Measurements from ENCODE around the gene NR2F6. TPM values are rescaled to one million over a fixed set of nuclear protein-coding genes. Genes with fewer than 3 reads are reported as not detected.
"Not testable (repeated sequence)": the region's sequence is repeated elsewhere in the genome, so short reads cannot be mapped to it uniquely, and the experiment has no call there.

NR2F6 gene
- total RNA-seq: 53.8 TPM

DNA sequence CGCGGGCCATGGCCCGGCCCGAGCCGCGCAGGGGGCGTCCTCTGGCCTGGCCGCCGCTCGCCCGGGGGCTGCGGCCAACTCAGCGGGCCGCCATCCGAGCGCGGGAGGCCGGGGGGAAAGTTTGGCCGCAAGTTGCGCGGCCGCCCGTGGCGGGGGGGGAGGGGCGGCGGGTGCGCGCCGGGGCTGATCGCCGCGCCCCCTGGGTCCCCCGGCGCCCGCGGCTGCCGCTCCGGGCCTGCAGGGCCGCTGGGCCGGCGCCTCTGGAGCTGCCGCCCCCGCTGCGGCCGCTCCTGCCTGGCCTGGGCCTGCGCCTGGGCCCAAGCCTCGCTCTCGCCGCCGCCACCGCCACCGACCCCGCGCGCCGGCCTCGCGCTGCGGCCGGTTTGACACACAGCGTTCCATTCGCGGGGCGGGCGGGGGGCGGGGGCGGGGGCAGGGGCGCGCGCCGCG is at the start of gene NR2F6:
NR2F6 (minus strand) TSS at position 385 of the 450 bp plus-strand sequence. CDS start 699 bp downstream, outside the sequence.
- no peak for ATAC-seq

- ATAC-seq: peak; percentile 17
Measured at GRCh38 chr19:17294051-17294891, 48.6 kb upstream of the NR2F6 start.

DNA sequence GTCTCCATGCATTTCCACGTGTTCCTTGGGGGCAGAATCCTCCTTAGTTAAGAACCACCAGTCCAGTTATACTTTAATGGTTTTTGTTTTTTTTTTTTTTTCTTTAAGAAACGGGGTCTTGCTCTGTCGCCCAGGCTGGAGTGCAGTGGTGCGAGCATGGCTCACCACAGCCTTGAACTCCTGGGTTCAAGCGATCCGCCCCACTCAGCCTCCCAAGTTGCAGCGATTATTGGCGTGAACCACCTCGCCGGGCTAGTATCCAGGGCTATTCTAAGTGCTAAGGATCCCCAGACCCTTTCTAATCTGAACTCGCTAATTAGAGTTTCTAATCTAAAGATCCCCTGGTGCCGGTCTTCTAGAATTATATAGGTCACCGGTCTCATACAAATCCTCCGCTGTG is 47.9 kb upstream of the NR2F6 start:
- ATAC-seq: no peak

DNA sequence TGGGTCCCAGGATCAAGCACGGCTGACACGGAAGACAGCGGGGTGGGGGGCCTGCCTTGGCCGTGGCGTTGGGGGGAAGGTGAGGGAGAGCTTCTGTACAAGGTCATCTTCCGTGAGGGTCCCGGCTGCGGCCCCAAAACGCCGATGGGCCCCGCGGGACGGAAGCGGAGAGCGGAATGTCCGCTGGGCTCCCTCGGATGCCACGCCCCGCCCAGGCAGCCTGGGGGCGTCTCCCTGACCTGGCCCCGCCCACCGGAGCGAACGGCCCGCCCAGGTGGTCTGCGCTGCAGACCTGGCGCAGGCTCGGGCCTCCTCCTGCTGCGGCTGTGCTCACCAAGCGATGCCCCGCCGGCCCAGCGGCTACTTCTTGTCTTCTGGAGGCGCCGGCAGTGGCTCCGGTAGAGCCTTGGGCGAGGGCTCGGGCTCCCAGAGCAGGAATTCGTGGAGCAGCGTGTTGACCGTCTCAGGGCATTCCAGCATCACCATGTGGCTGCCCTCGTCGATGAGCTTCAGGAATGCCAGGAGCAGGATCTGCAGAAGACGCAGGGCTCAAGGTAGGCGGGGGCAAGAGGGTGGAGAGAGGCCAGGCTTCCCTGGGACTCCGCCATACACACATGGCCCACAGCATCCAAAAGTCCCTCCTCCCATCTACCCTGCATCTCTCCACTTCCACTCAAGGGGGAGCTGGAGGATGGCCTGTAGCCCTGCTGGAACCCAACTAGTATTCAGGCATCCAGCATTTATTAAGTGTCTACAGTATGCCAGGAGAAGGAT is 46.8 kb upstream of the NR2F6 start:
- peak; percentile 90 for ATAC-seq

DNA sequence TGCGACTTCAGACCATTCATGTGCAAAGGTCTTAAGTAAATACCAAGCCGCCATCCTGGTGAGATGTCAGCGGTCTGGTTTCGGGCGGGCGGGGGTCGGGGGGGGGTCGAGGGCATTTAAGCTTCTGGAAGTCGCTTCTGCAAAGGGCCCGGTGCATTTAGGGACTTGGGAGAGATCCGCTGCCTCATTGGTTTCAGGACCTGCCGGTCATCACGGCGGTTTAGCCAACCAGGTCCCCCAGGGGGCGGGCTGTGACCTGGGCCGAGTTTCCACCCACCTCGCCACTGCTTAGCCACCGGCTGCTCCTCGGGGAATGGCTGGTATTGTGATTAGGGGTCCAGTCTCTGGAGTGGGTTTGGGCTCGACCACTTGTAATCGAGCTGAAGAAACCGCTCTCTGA is 43.8 kb upstream of the NR2F6 start:
- ATAC-seq: no peak

GRCh38 chr19:17286752-17287151 is 41.0 kb upstream of the NR2F6 start:
- no peak for ATAC-seq

DNA sequence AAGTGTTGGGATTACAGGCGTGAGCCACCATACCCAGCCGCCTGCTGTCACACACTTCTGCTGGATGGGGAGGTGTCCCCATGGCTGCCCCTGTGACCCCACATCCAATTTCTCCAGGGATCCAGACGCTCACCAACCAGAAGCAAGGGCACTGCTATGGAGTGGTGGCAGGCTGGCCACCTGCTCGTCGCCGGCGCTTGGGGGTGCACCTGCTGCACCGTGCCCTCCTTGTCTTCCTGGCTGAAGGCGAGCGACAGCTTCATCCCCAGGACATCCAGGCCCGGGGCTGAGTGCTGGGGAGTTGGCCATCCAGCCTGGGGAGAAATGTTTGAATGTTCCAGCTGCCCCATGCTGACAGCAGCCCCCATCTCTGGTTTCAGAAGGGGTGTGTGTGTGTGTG is 40.5 kb upstream of the NR2F6 start:
- ATAC-seq: no peak

DNA sequence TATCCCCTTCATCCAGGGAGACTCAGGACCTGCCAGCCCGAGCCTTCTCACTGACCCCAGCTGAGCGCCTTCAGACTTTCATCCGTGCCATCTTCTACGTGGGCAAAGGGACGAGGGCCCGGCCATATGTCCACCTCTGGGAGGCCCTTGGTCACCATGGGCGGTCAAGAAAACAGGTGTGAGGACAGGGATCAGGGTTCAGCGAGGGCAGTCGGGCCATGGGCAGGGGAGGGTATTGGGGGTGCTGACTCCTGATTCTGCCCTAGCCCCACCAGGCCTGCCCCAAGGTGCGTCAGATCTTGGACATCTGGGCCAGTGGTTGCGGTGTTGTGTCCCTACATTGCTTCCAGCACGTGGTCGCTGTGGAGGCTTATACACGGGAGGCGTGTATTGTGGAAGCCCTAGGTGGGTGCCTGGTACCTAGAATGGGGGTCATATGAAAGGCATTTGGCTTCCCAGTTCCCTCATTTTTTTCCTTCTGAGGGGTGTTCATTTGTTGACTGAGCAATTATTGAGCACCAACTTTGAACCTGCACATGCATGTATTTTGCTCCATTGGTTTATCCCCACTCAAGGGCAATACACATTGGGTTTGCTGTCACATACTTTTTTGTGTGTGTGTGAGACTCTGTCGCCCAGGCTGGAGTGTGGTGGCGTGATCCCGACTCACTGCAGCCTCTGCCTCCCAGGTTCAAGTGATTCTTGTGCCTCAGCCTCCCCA is 39.9 kb upstream of the NR2F6 start:
- ATAC-seq: no peak

DNA sequence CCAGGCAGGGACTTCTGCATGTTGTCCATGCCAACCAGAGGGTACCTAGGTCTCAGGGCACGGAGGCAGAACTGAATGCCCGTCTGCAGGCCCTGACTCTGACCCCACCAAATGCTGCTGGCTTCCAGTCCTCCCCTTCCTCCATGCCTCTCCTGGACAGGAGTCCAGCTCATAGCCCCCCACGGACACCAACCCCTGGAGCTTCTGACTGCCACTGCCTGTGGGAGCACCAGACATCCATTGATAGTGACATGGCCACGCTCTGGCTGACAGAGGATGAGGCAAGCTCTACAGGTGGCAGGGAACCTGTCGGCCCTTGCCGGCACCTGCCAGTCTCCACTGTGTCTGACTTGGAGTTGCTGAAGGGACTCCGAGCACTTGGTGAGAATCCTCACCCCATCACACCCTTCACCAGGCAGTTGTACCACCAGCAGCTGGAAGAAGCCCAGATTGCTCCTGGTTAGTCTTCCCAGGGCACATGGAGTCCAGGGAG is 37.8 kb upstream of the NR2F6 start:
- no peak for ATAC-seq

DNA sequence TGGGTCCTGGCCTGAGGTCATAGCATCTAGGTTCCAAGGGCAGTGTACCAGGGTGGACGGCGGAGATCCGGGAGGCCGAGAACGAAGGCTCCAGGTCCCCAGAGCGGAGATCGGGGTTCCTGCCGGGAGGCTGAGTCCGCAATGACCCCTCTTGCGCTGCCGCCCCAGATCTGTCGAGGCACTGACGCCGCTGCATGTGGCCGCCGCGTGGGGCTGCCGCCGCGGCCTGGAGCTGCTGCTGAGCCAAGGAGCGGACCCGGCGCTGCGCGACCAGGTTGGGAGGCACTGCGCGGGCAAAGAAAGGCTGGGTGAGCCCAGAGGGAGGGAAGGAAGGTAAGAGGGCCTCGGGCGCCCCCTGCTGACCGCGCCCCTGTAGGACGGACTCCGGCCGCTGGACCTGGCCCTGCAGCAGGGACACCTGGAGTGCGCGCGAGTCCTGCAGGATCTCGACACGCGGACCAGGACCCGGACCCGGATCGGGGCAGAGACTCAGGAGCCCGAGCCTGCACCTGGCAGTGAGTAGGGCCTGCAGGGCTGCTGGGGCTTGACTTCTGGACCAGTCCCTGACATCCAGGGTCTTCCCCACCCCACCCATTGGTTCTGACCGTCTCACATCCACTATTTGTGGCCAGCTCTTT is 36.9 kb upstream of the NR2F6 start:
- peak; percentile 90 for ATAC-seq

GRCh38 chr19:17281391-17282304 is 35.9 kb upstream of the NR2F6 start, which contains the start of gene ANKLE1:
ANKLE1 (plus strand) TSS chr19:17281901; CDS start chr19:17281921, 20 bp downstream.
- peak; percentile 23 for ATAC-seq

- no peak for ATAC-seq
Measured at GRCh38 chr19:17279436-17279835, 33.7 kb upstream of the NR2F6 start.

- ATAC-seq: no peak
Measured at GRCh38 chr19:17275441-17276175, 29.9 kb upstream of the NR2F6 start.

DNA sequence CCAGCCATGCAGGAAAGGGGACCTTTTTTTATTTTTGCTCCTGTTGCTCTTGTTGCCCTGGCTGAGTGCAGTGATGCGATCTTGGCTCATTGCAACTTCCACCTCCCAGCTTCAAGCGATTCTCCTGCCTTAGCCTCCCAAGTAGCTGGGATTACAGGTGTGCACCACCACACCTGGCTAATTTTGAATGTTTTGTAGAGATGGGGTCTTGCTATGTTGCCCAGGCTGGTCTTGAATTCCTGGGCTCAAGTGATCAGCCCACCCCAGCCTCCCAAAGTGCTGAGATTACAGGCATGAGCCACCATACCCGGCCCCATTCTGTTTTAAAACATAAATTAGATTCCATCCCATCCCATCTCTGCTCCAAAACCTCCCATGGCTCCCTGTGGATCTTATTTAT is 29.2 kb upstream of the NR2F6 start:
- ATAC-seq: not testable (repeated sequence)

DNA sequence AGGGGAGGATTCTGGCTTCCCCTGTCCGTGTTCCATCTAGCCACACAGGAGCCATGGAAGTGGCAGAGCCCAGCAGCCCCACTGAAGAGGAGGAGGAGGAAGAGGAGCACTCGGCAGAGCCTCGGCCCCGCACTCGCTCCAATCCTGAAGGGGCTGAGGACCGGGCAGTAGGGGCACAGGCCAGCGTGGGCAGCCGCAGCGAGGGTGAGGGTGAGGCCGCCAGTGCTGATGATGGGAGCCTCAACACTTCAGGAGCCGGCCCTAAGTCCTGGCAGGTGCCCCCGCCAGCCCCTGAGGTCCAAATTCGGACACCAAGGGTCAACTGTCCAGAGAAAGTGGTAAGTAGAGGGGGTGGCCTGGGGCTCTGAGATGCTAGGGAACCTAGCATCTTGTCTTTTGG is 23.0 kb upstream of the NR2F6 start:
- ATAC-seq: no peak

GRCh38 chr19:17266975-17267788 is 21.5 kb upstream of the NR2F6 start, which contains the start of gene BABAM1:
BABAM1 (plus strand) TSS chr19:17267443; CDS start chr19:17268807, 1,364 bp downstream.
- peak; percentile 96 for ATAC-seq

DNA sequence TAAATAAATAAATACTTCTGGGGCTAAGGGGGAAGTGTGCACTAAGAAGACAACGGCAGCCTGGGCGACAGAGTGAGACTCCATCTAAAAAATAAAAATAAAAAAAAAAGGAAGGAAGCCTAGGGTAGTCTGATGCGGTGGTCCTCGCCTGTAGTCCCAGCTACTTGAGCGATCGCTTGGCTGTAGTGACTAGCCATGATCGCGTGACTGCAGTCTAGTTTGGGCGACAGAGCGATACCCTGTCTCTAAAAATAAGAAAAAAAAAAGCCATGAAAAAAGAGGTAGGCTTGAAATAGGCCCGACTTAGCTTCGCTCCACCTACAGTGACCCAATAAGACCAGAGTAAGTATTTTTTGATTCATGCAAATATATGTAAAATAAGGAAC is 20.9 kb upstream of the NR2F6 start:
- no peak for ATAC-seq

DNA sequence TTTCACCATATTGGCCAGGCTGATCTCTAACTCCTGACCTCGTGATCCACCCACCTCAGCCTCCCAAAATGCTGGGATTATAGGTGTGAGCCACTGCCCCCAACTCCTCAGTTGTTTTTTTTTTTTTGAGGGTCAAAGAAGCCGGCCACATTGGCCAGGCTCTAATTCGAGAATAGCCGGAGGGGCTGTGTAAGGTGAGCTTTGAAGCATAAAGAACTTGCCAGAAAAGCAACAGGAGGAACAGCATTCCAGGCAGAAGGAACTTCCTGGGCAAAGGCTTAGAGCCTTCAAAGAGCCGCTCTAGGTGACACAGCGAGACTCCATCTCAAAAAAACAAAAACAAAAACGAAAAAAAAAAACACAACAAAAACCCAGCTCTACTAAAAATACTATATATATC is 20.3 kb upstream of the NR2F6 start:
- no peak for ATAC-seq

- ATAC-seq: no peak
Measured at GRCh38 chr19:17264641-17264979, 18.9 kb upstream of the NR2F6 start, which contains the start of gene USHBP1. USHBP1 (minus strand) TSS chr19:17264745; CDS start chr19:17264299, 446 bp downstream.
